ENCODE data around the gene MKLN1. TPM values are rescaled to one million over a fixed set of nuclear protein-coding genes. Genes with fewer than 3 reads are reported as not detected.
A peak's percentile ranks its signal among the peaks of the same experiment; 100 is the strongest.

MKLN1 gene
- total RNA-seq, 1 experiment from 2014 or later, result 34.3 TPM

DNA sequence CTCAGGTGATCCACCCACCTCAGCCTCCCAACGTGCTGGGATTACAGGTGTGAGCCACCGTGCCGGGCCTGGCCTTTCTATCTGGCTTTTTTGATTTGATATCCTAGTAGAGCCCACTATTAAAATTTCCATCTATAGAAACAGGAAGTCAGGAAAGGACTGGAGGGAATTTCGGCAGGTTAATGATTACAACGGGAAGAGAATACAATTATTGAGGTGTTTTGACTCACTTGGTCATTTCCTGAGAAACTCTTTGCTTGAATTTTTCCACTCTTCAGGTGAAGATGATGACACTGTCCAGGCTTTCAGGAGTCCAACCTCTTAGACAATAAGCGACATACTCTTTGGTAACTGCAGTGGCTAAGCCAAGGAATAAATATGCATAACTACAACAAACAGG is 1.1 kb upstream of the MKLN1 start:
- Histone ChIP-seq H3K4me1 (ENCODE audit: insufficient read depth, low read length) (peaks cover 4% of the 10 kb centered on the region; the same call in 1 of the 2 replicates), H4K20me1 (ENCODE audit: control insufficient read depth, insufficient read depth, insufficient read length) (no peaks in the 10 kb centered on the region), H2BK5ac (ENCODE audit: insufficient read length, low read length) (no peak overlapping the region), H3T11ph (ENCODE audit: low read length) (no peak overlapping the region), H3K27ac (ENCODE audit: insufficient read length, low read depth, low read length) (no peak overlapping the region), H2BK120ac (ENCODE audit: low read depth, low read length, poor library complexity, severe bottlenecking) (no peak overlapping the region), H3K4me2 (ENCODE audit: insufficient read depth, insufficient read length, low read length) (peak overlapping the region; percentile 88), H2BK12ac (ENCODE audit: insufficient read length, low read depth, low read length) (no peak overlapping the region), H3K56ac (ENCODE audit: insufficient read length, low read depth, low read length) (no peak overlapping the region), H3K18ac (ENCODE audit: insufficient read length, low read depth, low read length) (no peak overlapping the region), H3K14ac (ENCODE audit: insufficient read depth, low read length) (no peak overlapping the region), H3K23me2 (ENCODE audit: insufficient read length, low read depth, low read length, poor library complexity, severe bottlenecking) (peaks cover 8% of the 10 kb centered on the region), H3K79me2 (ENCODE audit: insufficient read depth, low read length) (peaks cover 24% of the 10 kb centered on the region), H2AK5ac (ENCODE audit: insufficient read length, low read length) (no peak overlapping the region), H3K9me3 (ENCODE audit: control insufficient read depth, low read depth, low read length) (no peaks in the 10 kb centered on the region), H3K27me3 (ENCODE audit: insufficient read depth, low read length) (no peaks in the 10 kb centered on the region; the same call in 1 of the 2 replicates), H2BK20ac (ENCODE audit: low read depth, low read length, poor library complexity, severe bottlenecking) (no peak overlapping the region), H3K23ac (ENCODE audit: insufficient read length, low read depth, low read length) (no peak overlapping the region), H3K79me1 (ENCODE audit: insufficient read depth, low read depth, low read length, poor library complexity, severe bottlenecking) (peaks cover 3% of the 10 kb centered on the region), H2AFZ (ENCODE audit: low read length) (no peak overlapping the region), H4K91ac (ENCODE audit: insufficient read length, low read depth, low read length) (no peak overlapping the region), H4K5ac (ENCODE audit: insufficient read length, low read depth, low read length) (no peak overlapping the region), H2BK15ac (ENCODE audit: low read depth, low read length) (no peak overlapping the region), H3K9ac (ENCODE audit: extremely low read depth, insufficient read length, low read length) (no peak overlapping the region), H3K4ac (ENCODE audit: low read depth, low read length) (no peak overlapping the region), H4K8ac (replicated peaks; ENCODE audit: insufficient read length, low read depth, low read length) (no peak overlapping the region)
- Mint-ChIP-seq H3K4me3 (peak overlapping the region; percentile 91 to 97; a peak in 4 of 5 replicates), H3K36me3 (ENCODE audit: insufficient read depth in 1 of 3, low read depth in 3 of 3) (peaks cover 0 to 1% (median 0%) of the 10 kb centered on the region in 3 experiments; a peak in 3 of 7 replicates), H3K4me1 (peaks cover 41 to 45% of the 10 kb centered on the region in 2 experiments), H3K27me3 (ENCODE audit: low read depth) (no peaks in the 10 kb centered on the region; the same call in 1 of the 2 replicates), H3K9me3 (no peaks in the 10 kb centered on the region; a peak in 1 of 5 replicates), H3K27ac (no peak overlapping the region)
- TF ChIP-seq, protein P1, sequence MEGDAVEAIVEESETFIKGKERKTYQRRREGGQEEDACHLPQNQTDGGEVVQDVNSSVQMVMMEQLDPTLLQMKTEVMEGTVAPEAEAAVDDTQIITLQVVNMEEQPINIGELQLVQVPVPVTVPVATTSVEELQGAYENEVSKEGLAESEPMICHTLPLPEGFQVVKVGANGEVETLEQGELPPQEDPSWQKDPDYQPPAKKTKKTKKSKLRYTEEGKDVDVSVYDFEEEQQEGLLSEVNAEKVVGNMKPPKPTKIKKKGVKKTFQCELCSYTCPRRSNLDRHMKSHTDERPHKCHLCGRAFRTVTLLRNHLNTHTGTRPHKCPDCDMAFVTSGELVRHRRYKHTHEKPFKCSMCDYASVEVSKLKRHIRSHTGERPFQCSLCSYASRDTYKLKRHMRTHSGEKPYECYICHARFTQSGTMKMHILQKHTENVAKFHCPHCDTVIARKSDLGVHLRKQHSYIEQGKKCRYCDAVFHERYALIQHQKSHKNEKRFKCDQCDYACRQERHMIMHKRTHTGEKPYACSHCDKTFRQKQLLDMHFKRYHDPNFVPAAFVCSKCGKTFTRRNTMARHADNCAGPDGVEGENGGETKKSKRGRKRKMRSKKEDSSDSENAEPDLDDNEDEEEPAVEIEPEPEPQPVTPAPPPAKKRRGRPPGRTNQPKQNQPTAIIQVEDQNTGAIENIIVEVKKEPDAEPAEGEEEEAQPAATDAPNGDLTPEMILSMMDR (conservative IDR thresholded peaks at IDR 0.05), result no peak
- no CpG with 5 or more reads among the region's 6 CpGs for WGBS (ENCODE audit: extremely low coverage, insufficient read length, low lambda C conversion rate)
- DNase-seq, result no peak
